ENCODE data around the gene TEX29.

GRCh38 chr13:111361873-111362648 is 41.6 kb downstream of the TEX29 start:
- TF ChIP-seq POLR2AphosphoS5 (IDR thresholded peaks at IDR 0.05), result no peak
- TF ChIP-seq CTCF (IDR thresholded peaks at IDR 0.05), result no peak
- TF ChIP-seq POLR2A (IDR thresholded peaks at IDR 0.05), result no peak
